H1 (cell line): ENCODE measurements around the gene MACC1. TPM values are rescaled to one million over a fixed set of nuclear protein-coding genes. Genes with fewer than 3 reads are reported as not detected.

Experiments
- CTCF ChIA-PET: fragments of 300-600 bp; sonication (Branson Sonifier 250); formaldehyde crosslinking; loops from one replicate; lab custom pipeline; 2021; ENCODE audit not compliant: partially characterized antibody; lab: Charles Lee
- POLR2A ChIA-PET: fragments of 300-600 bp; sonication (Branson Sonifier 250); formaldehyde crosslinking; loops from one replicate; lab custom pipeline; 2021; ENCODE audit warnings: inconsistent platforms; ENCODE audit not compliant: partially characterized antibody; lab: Charles Lee
- DNase-seq, 2 experiments: peaks; one replicate each; pipeline versions ENCODE4 v3.0.0 to v3.0.0-alpha.2; 2010 to 2022; ENCODE audit warnings: low spot score in 2 of 2, low read depth in 1 of 2, mixed read lengths in 1 of 2
- FAIRE-seq: peaks from 2 replicates; lab custom pipeline; 2011; peaks lifted over from hg19 to GRCh38; lab: Jason Lieb, UNC
- H2AFZ ChIP-seq: 2 replicates; pipeline ENCODE4 v1.8.1; 2012; ENCODE audit warnings: low read length, inconsistent platforms
- H2AK5ac ChIP-seq: 2 replicates; pipeline ENCODE4 v1.6.1; 2013; ENCODE audit warnings: low read depth, low read length
- H2BK120ac ChIP-seq: replicated peaks from 2 replicates; pipeline ENCODE3; 2013; ENCODE audit warnings: low read depth, low read length, inconsistent platforms
- H2BK12ac ChIP-seq: 2 replicates; pipeline ENCODE4 v1.6.1; 2013; ENCODE audit warnings: low read depth, low read length
- H2BK15ac ChIP-seq: 2 replicates; pipeline ENCODE4 v1.6.1; 2013; ENCODE audit warnings: low read length
- H2BK20ac ChIP-seq: 2 replicates; pipeline ENCODE4 v1.6.1; 2013; ENCODE audit warnings: low read length
- H2BK5ac ChIP-seq: 2 replicates; pipeline ENCODE4 v1.6.1; 2013; ENCODE audit warnings: low read depth, low read length
- H3K14ac ChIP-seq: 2 replicates; pipeline ENCODE4 v1.6.1; 2013; ENCODE audit warnings: inconsistent platforms; ENCODE audit not compliant: insufficient read length
- H3K18ac ChIP-seq: 2 replicates; pipeline ENCODE4 v1.6.1; 2013; ENCODE audit warnings: low read length; ENCODE audit errors: extremely low read depth
- H3K23ac ChIP-seq: 2 replicates; pipeline ENCODE4 v1.6.1; 2013; ENCODE audit warnings: inconsistent platforms; ENCODE audit not compliant: insufficient read length
- H3K23me2 ChIP-seq: 2 replicates; pipeline ENCODE4 v1.6.1; 2013; ENCODE audit warnings: low read depth, low read length
- H3K27ac ChIP-seq: 2 replicates; pipeline ENCODE4 v1.6.1; 2011; ENCODE audit warnings: low read depth, low read length, inconsistent platforms
- H3K27me3 ChIP-seq, 4 experiments: replicated peaks in 1 of 4; 1 replicate in 1 of 4; 2 replicates in 3 of 4; pipeline versions ENCODE4 v1.6.1 to v1.8.1; 2011 to 2013; ENCODE audit warnings: low read length in 3 of 4, mild to moderate bottlenecking in 3 of 4, inconsistent platforms in 2 of 4, mixed read lengths in 2 of 4, moderate library complexity in 1 of 4; ENCODE audit not compliant: control insufficient read depth in 3 of 4, insufficient read depth in 3 of 4; ENCODE audit errors: extremely low read depth in 1 of 4
- H3K36me3 ChIP-seq, 4 experiments: 2 replicates each; pipeline versions ENCODE4 v1.6.1 to v1.8.1; 2011 to 2013; ENCODE audit warnings: mild to moderate bottlenecking in 4 of 4, low read length in 3 of 4, moderate library complexity in 2 of 4, control low read depth in 1 of 4, inconsistent platforms in 1 of 4; ENCODE audit not compliant: insufficient read depth in 4 of 4, control insufficient read depth in 2 of 4
- H3K4ac ChIP-seq: replicated peaks from 2 replicates; pipeline ENCODE3; 2013; ENCODE audit warnings: low read length, low read depth, mixed read lengths, inconsistent platforms; ENCODE audit not compliant: insufficient read length
- H3K4me1 ChIP-seq, 4 experiments: replicated peaks in 1 of 4; 1 replicate in 1 of 4; 2 replicates in 3 of 4; pipeline versions ENCODE4 v1.6.1 to v1.8.1; 2011 to 2013; ENCODE audit warnings: low read length in 3 of 4, inconsistent platforms in 2 of 4, mixed read lengths in 1 of 4; ENCODE audit not compliant: insufficient read depth in 4 of 4, control insufficient read depth in 3 of 4
- H3K4me2 ChIP-seq, 2 experiments: 2 replicates each; pipeline versions ENCODE4 v1.6.1 to v1.8.1; 2011 to 2013; ENCODE audit warnings: low read depth in 2 of 2, low read length in 2 of 2, control low read depth in 1 of 2, inconsistent platforms in 1 of 2, mild to moderate bottlenecking in 1 of 2; ENCODE audit not compliant: insufficient read depth in 1 of 2
- H3K4me3 ChIP-seq, 4 experiments: fragments of 200-600, 300-600 bp in 1 of 4; sonication (generic), shearing (Covaris generic), sonication (Bioruptor Twin) in 1 of 4; 2 replicates each; pipeline versions ENCODE4 v1.5.1 to v1.8.1; 2011 to 2016; ENCODE audit warnings: low read length in 4 of 4, low read depth in 3 of 4, control low read depth in 2 of 4, inconsistent platforms in 2 of 4, mild to moderate bottlenecking in 2 of 4, mixed read lengths in 1 of 4, moderate library complexity in 1 of 4; ENCODE audit not compliant: insufficient read depth in 2 of 4; ENCODE audit errors: extremely low read depth in 1 of 4
- H3K56ac ChIP-seq: replicated peaks from 2 replicates; pipeline ENCODE3; 2013; ENCODE audit warnings: low read depth, mild to moderate bottlenecking, mixed read lengths, low read length, inconsistent platforms; ENCODE audit not compliant: insufficient read length
- H3K79me1 ChIP-seq: 2 replicates; pipeline ENCODE4 v1.6.1; 2013; ENCODE audit warnings: low read depth, low read length, control low read depth
- H3K79me2 ChIP-seq, 2 experiments: 2 replicates each; pipeline versions ENCODE4 v1.6.1 to v1.8.1; 2012 to 2013; ENCODE audit warnings: low read length in 2 of 2, mild to moderate bottlenecking in 2 of 2, inconsistent platforms in 1 of 2; ENCODE audit not compliant: insufficient read depth in 2 of 2, control insufficient read depth in 1 of 2
- H3K9ac ChIP-seq, 4 experiments: replicated peaks in 1 of 4; 1 replicate in 1 of 4; 2 replicates in 3 of 4; pipeline versions ENCODE4 v1.6.1 to v1.8.1; 2011 to 2013; ENCODE audit warnings: low read depth in 3 of 4, low read length in 3 of 4, control low read depth in 2 of 4, mild to moderate bottlenecking in 2 of 4, moderate library complexity in 2 of 4, inconsistent platforms in 1 of 4; ENCODE audit errors: extremely low read depth in 1 of 4
- H3K9me3 ChIP-seq, 2 experiments: 2 replicates each; pipeline versions ENCODE4 v1.6.1 to v1.8.1; 2012 to 2013; ENCODE audit warnings: mild to moderate bottlenecking in 2 of 2, moderate library complexity in 2 of 2, control low read depth in 1 of 2, inconsistent platforms in 1 of 2, low read depth in 1 of 2, low read length in 1 of 2, mixed read lengths in 1 of 2; ENCODE audit not compliant: insufficient read depth in 2 of 2
- H4K20me1 ChIP-seq, 2 experiments: replicated peaks in 1 of 2; 2 replicates each; pipeline versions ENCODE3 to v1.8.1; 2011 to 2013; ENCODE audit warnings: inconsistent platforms in 2 of 2, low read length in 2 of 2, mild to moderate bottlenecking in 1 of 2; ENCODE audit not compliant: insufficient read depth in 2 of 2, control insufficient read depth in 1 of 2
- H4K5ac ChIP-seq: 2 replicates; pipeline ENCODE4 v1.6.1; 2013; ENCODE audit warnings: low read length, low read depth, mixed read lengths, inconsistent platforms; ENCODE audit not compliant: insufficient read length
- H4K8ac ChIP-seq: 2 replicates; pipeline ENCODE4 v1.8.0; 2013; ENCODE audit warnings: mild to moderate bottlenecking, moderate library complexity, low read length, inconsistent platforms; ENCODE audit not compliant: insufficient read depth; ENCODE audit errors: extremely low read depth
- H4K91ac ChIP-seq: replicated peaks from 2 replicates; pipeline ENCODE3; 2013; ENCODE audit warnings: low read length, mixed read lengths, inconsistent platforms; ENCODE audit not compliant: insufficient read length
- ASH2L ChIP-seq: fragments of 200-600, 300-600 bp; sonication (generic); IDR thresholded peaks from one replicate; pipeline ENCODE4 v1.7.1; 2017; ENCODE audit warnings: low read length
- BACH1 ChIP-seq: IDR thresholded peaks from 2 replicates; pipeline ENCODE4 v1.6.1; 2012; ENCODE audit warnings: low read length, improper control_type of control experiment
- JUND ChIP-seq: IDR thresholded peaks from 2 replicates; pipeline ENCODE4 v1.6.1; 2011; ENCODE audit warnings: mild to moderate bottlenecking, improper control_type of control experiment, low read length
- SIX5 ChIP-seq: IDR thresholded peaks from 2 replicates; pipeline ENCODE4 v1.6.1; 2011; ENCODE audit warnings: mild to moderate bottlenecking, low read depth, low read length
- SP2 ChIP-seq: IDR thresholded peaks from 2 replicates; pipeline ENCODE4 v1.6.1; 2012; ENCODE audit warnings: mild to moderate bottlenecking, low read length, inconsistent platforms
- polyA plus RNA-seq, 7 experiments: library from polyadenylated mRNA; depleted of rRNA in 3 of 7; stranded (reverse) in 5 of 7; unstranded in 2 of 7; fragments of >200 nt in 5 of 7; fragments of 200-250 nt in 2 of 7; gene quantifications; 1 replicate in 5 of 7; 2 replicates in 1 of 7; 4 replicates in 1 of 7; pipeline versions ENCODE4 v1.2.1 to v1.2.3, GENCODE V29; 2011 to 2013; ENCODE audit warnings: missing spikeins in 2 of 7, mixed read lengths in 2 of 7
- total RNA-seq: library from RNA; stranded (reverse); fragmentation: NEBNext Ultra II Directional; extraction: Animal tissue kit (Norgen Biotek cat#: 25700); gene quantifications from 2 replicates; pipeline ENCODE4 v1.2.1, GENCODE V29; 2021

The MACC1 gene
- total and polyA plus RNA-seq, 2 of the 8 experiments (the other 6 are each of a cell fraction or from before 2014, with no cell fraction given) = 2.0 to 17.2 TPM

- Histone ChIP-seq H3K27ac (no peak overlapping the region), H3K18ac (no peak overlapping the region), H3K23me2 (no peaks in the 10 kb centered on the region), H3K36me3 (no peaks in the 10 kb centered on the region), H2BK5ac (no peak overlapping the region), H4K91ac (no peak overlapping the region), H4K8ac (no peak overlapping the region), H2AFZ (no peak overlapping the region), H3K79me2 (no peaks in the 10 kb centered on the region), H3K9me3 (no peaks in the 10 kb centered on the region), H4K20me1 (no peaks in the 10 kb centered on the region), H3K56ac (no peak overlapping the region), H2BK20ac (no peak overlapping the region), H3K23ac (no peak overlapping the region), H3K9ac (no peak overlapping the region), H2AK5ac (no peak overlapping the region), H4K5ac (no peak overlapping the region), H2BK15ac (no peak overlapping the region), H2BK12ac (no peak overlapping the region), H3K14ac (no peak overlapping the region), H3K4me2 (no peak overlapping the region), H3K79me1 (no peaks in the 10 kb centered on the region), H3K4me1 (peaks cover 0 to 8% (median 6%) of the 10 kb centered on the region in 4 experiments; a peak in 4 of 7 replicates), H3K4ac (no peak overlapping the region), H3K27me3 (no peaks in the 10 kb centered on the region), H2BK120ac (no peak overlapping the region), H3K4me3 (no peak overlapping the region)
- POLR2A ChIA-PET = no interaction called here
- TF ChIP-seq JUND = no peak
- TF ChIP-seq BACH1 = no peak
- no peak for TF ChIP-seq SIX5
- no peak for TF ChIP-seq SP2
- TF ChIP-seq ASH2L = no peak
- CTCF ChIA-PET = interaction anchor here (0.6 to 1.3 kb wide), 2 partner anchors 20 to 26 kb away, joined by 3 read pairs; no protein-coding TSS in a partner anchor
- FAIRE-seq (peak; percentile 32), DNase-seq (no peak)
Observed at GRCh38 chr7:20224025-20224424, 6.8 kb upstream of the MACC1 start.
